GM12875 (cell line): Measurements from ENCODE around the gene CLSTN1.

Source experiments
- H3K4me3 ChIP-seq: one replicate; pipeline ENCODE4 v1.5.1; 2011; ENCODE audit warnings: low read depth, low read length, control low read depth
- TF ChIP-seq, protein P1 (sequence below): IDR thresholded peaks from 2 replicates; pipeline ENCODE4 v1.5.1; 2011; ENCODE audit warnings: low read depth, mild to moderate bottlenecking, control low read depth, inconsistent platforms, low read length, moderate library complexity, borderline replicate concordance; ENCODE audit not compliant: insufficient read depth

The CLSTN1 gene

DNA sequence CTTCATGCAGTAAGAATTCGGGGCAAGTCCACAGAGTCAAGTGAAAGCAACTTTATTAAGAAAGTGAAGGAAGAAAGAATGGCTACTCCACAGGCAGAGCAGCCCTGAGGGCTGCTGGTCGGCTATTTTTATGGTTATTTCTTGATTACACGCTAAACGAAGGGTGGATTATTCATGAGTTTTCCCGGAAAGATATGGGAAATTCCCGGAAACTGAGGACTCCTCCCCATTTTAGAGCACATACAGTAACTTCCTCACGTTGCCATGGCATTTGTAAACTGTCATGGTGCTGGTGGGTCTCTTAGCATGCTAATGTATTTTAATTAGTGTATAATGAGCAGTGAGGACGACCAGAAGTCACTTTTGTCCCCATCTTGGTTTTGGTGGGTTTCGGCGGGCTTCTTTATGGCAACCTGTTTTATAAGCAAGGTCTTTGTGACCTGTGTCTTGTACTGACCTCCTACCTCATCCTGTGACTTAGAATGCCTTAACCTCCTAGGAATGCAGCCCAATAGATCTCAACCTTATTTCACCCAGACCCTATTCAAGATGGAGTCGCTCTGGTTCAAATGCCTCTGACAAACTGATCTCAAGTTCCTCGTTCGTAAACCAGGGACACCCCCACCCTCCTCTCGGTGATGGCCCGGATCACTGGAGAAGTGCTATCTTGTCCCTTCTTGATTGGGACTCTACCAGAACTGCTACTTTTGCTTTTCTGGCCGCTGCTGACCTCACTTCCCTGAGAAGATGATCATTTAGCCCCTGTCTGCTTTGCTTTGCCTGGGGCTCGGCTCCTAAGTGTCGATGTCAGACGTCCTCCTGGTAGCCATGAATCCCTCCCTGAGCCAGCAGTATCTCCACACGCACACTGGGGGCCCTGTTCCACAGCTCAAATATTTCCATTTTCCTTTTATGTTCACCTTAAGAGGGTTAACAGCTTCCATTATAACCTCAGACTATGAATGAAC is 48.8 kb downstream of the CLSTN1 start:
- TF ChIP-seq, protein P1, sequence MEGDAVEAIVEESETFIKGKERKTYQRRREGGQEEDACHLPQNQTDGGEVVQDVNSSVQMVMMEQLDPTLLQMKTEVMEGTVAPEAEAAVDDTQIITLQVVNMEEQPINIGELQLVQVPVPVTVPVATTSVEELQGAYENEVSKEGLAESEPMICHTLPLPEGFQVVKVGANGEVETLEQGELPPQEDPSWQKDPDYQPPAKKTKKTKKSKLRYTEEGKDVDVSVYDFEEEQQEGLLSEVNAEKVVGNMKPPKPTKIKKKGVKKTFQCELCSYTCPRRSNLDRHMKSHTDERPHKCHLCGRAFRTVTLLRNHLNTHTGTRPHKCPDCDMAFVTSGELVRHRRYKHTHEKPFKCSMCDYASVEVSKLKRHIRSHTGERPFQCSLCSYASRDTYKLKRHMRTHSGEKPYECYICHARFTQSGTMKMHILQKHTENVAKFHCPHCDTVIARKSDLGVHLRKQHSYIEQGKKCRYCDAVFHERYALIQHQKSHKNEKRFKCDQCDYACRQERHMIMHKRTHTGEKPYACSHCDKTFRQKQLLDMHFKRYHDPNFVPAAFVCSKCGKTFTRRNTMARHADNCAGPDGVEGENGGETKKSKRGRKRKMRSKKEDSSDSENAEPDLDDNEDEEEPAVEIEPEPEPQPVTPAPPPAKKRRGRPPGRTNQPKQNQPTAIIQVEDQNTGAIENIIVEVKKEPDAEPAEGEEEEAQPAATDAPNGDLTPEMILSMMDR = no peak

DNA sequence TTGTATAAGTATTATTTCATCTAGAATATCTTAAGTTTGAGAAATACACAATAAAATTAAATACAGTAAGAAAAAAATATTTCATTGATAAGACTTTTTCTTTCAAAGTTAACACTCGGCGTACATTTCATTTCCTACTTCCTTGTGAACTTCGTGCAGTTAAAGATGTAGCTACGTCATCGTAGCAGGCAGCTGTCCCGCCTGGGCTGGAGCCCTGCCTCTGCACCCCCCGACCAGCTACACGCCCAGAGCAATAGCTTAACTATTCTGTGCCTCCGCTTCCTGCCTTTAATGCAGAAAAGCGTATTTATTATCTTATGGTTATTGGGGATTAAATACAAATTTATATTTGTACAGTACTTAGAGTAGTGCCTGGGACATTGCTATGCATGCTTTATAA is 53.5 kb downstream of the CLSTN1 start:
- H3K4me3 ChIP-seq = no peak overlapping the region
- TF ChIP-seq, protein P1 = no peak

More for the DNA sequence above, 48.8 kb downstream of the CLSTN1 start:
- H3K4me3 ChIP-seq = no peak overlapping the region

DNA sequence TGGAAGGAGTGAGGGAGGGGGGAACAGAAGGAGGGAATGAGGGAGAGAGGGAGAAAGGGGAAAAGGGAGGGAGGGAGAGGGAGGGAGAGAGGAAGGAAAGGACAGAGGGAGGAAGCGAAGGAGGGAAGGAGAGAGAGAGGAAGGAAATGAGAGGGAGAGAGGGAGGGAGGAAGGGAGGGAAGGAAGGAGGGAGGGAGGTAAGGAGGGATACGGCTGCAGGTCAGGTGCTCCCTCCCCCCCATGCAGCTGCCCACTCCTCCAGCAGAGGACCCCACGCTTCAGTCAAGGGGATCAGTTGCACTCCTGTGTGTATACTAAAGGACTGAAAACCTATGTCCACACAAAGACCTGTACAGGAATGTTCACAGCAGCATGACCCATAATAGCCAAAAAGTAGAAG is 54.8 kb downstream of the CLSTN1 start:
- no peak overlapping the region for H3K4me3 ChIP-seq
- TF ChIP-seq, protein P1 = no peak

DNA sequence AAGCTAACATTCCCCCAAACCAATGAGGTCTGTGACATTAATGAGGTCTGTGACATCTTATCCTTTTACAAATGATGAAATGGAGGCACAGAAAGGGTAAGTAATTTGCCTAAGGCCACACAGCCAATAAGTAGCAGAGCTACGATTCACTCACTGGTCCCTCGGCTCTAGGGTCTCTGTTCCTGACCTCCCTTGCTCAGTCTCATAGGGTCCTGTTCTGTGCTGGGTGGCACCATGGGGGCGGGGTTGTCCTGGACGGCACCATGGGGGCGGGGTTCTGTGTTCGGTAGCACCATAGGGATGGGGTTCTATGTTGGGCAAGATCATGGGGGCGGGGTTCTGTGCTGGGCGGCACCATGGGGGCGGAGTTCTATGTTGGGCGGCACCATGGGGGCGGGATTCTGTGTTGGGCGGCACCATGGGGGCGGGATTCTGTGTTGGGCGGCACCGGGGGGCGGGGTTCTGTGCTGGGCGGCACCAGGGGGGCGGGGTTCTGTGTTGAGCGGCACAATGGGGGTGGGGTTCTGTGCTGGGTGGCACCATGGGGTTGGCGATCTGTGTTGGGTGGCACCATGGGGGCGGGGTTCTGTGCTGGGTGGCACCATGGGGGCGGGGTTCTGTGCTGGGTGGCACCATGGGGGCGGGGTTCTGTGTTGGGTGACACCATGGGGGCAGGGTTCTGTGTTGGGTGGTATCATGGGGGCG is 55.6 kb downstream of the CLSTN1 start:
- no peak overlapping the region for H3K4me3 ChIP-seq
- TF ChIP-seq, protein P1 = no peak

DNA sequence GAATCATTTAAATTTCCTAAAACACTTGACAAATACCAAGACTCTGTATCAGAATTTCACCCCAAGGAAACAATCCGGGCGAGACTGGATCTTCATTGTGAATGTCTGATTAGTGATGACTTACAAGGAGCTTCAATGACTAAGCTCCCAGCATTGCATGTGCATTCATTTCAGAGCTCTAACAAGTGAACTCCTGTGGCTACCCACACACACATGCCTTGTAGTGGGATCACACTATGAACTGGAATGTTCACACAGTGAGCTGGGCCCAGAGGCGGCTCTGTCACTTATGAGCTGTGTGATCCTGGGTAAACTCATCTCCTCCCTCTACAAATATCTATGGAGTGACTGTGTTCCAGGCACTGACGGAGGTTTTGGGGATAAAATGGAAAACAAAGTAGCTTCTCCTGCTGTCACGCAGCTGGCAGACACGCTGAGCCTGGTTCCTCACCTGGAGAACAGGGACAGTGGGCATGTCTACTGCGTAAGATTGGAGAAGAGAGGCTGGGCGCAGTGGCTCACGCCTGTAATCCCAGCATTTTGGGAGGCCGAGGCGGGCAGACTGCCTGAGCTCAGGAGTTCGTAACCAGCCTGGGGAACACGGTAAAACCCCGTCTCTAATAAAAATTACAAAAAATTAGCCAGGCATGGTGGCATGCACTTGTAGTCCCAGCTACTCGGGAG is 56.9 kb downstream of the CLSTN1 start:
- TF ChIP-seq, protein P1 = no peak
- no peak overlapping the region for H3K4me3 ChIP-seq

DNA sequence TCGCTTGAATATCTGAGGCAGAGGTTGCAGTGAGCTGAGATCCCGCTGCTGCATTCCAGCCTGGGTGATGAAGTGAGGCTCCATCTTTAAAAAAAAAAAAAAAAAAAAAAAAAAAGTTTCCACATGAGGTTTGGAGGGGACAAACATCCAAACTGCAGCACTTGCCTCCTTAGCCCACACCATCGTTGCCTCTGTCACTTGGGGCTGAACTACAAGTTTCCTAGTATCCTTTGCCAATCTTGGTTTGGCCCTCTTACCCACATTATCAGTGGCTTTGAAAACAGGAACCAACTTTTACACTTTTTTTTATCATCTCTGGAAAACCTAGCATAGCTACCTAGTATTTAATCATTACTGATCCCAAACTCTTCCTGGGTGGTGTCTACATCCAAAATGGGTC is 59.2 kb downstream of the CLSTN1 start:
- no peak overlapping the region for H3K4me3 ChIP-seq
- TF ChIP-seq, protein P1 = no peak
